Measurements from ENCODE around the gene CAVIN4.

DNA sequence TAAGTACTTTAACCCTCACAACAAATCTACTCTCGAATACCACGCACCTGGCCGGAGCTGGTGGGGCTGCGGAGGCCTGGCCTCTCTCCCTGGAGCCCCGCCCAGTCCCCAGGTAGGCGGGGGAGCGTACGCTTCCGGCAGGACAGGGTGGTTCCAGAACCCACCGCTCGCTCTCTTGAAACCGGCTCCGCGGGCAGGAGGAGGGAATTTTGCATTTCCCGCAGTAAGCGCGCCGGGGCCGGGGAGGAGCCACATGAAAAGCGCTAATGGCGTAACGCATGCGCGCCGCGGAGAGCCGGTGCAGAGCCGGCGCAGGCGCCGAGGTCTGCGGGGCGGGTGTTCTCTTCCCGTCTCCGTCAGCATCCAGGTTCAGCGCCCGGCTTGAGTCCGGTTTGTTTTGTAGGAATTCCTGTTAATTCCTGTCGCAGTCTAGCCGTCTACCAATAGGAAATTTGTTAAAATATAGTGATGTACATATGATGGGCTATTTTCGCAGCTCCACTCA lies 20.8 kb downstream of the CAVIN4 start:
- TF ChIP-seq, protein P1, sequence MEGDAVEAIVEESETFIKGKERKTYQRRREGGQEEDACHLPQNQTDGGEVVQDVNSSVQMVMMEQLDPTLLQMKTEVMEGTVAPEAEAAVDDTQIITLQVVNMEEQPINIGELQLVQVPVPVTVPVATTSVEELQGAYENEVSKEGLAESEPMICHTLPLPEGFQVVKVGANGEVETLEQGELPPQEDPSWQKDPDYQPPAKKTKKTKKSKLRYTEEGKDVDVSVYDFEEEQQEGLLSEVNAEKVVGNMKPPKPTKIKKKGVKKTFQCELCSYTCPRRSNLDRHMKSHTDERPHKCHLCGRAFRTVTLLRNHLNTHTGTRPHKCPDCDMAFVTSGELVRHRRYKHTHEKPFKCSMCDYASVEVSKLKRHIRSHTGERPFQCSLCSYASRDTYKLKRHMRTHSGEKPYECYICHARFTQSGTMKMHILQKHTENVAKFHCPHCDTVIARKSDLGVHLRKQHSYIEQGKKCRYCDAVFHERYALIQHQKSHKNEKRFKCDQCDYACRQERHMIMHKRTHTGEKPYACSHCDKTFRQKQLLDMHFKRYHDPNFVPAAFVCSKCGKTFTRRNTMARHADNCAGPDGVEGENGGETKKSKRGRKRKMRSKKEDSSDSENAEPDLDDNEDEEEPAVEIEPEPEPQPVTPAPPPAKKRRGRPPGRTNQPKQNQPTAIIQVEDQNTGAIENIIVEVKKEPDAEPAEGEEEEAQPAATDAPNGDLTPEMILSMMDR (optimal IDR thresholded peaks at IDR 0.05 in 1 of 3, IDR thresholded peaks at IDR 0.05 in 1 of 3, conservative IDR thresholded peaks at IDR 0.05 in 1 of 3; ENCODE audit: extremely low read depth in 1 of 3, insufficient read depth in 2 of 3, low read length in 3 of 3): no peak
- TF ChIP-seq EZH2 (IDR thresholded peaks at IDR 0.05; ENCODE audit: low read length): no peak

All from keratinocyte (primary cell).